Hepatocyte (in vitro differentiated cells): Measurements from ENCODE around the gene ABCF2. TPM values are rescaled to one million over a fixed set of nuclear protein-coding genes. Genes with fewer than 3 reads are reported as not detected.

ENCODE experiments used
- DNase-seq: peaks from one replicate; pipeline ENCODE4 v3.0.0-alpha.2; 2016; ENCODE audit warnings: low spot score
- H2AFZ ChIP-seq: fragments of 200-600 bp; sonication (generic); 2 replicates; pipeline ENCODE4 v1.6.0; 2016; ENCODE audit warnings: antibody characterized with exemption, mild to moderate bottlenecking
- H3K27ac ChIP-seq: fragments of 200-600 bp; sonication (generic); 2 replicates; pipeline ENCODE4 v1.5.1; 2016; ENCODE audit warnings: mild to moderate bottlenecking
- H3K27me3 ChIP-seq: fragments of 200-600 bp; sonication (generic); 2 replicates; pipeline ENCODE4 v1.6.1; 2016
- H3K36me3 ChIP-seq: fragments of 200-600 bp; sonication (generic); replicated peaks from 2 replicates; pipeline ENCODE4 v1.5.1; 2016; ENCODE audit warnings: low read depth; ENCODE audit not compliant: insufficient read depth
- H3K4me1 ChIP-seq: fragments of 200-600 bp; sonication (generic); 2 replicates; pipeline ENCODE4 v1.5.1; 2016; ENCODE audit warnings: mild to moderate bottlenecking, moderate library complexity; ENCODE audit not compliant: insufficient read depth
- H3K4me2 ChIP-seq: fragments of 200-600 bp; sonication (generic); 2 replicates; pipeline ENCODE4 v1.6.0; 2016
- H3K4me3 ChIP-seq: fragments of 200-600 bp; sonication (generic); 2 replicates; pipeline ENCODE4 v1.5.1; 2016; ENCODE audit warnings: mild to moderate bottlenecking
- H3K79me2 ChIP-seq: fragments of 200-600 bp; sonication (generic); 2 replicates; pipeline ENCODE4 v1.6.0; 2017; ENCODE audit warnings: mild to moderate bottlenecking
- H3K9me2 ChIP-seq: fragments of 200-600 bp; sonication (generic); replicated peaks from 2 replicates; pipeline ENCODE4 v1.6.0; 2017; ENCODE audit warnings: mild to moderate bottlenecking; ENCODE audit not compliant: insufficient read depth
- H3K9me3 ChIP-seq: fragments of 200-600 bp; sonication (generic); 2 replicates; pipeline ENCODE4 v1.5.1; 2016; ENCODE audit warnings: low read depth, mild to moderate bottlenecking
- H4K20me1 ChIP-seq: fragments of 200-600 bp; sonication (generic); 2 replicates; pipeline ENCODE4 v1.6.0; 2016; ENCODE audit warnings: mild to moderate bottlenecking; ENCODE audit not compliant: insufficient read depth, poor library complexity, severe bottlenecking
- CTCF ChIP-seq: fragments of 200-600 bp; sonication (generic); IDR thresholded peaks from 2 replicates; pipeline ENCODE4 v1.5.1; 2016; ENCODE audit warnings: antibody characterized with exemption, mild to moderate bottlenecking; ENCODE audit not compliant: poor library complexity
- EZH2 ChIP-seq: fragments of 200-600 bp; sonication (generic); IDR thresholded peaks from 2 replicates; pipeline ENCODE4 v1.6.1; 2016; ENCODE audit warnings: antibody characterized with exemption, mild to moderate bottlenecking, borderline replicate concordance
- EZH2phosphoT487 ChIP-seq: fragments of 200-600 bp; sonication (generic); IDR thresholded peaks from one replicate; pipeline ENCODE4 v1.6.1; 2018; ENCODE audit warnings: antibody characterized with exemption, mild to moderate bottlenecking, low read depth, moderate library complexity; ENCODE audit not compliant: unreplicated experiment, severe bottlenecking
- WGBS: methylation state at CpG from one replicate; pipeline ENCODE4 v1.1.6; 2016; ENCODE audit warnings: low lambda C conversion rate; ENCODE audit errors: missing lambda C conversion rate; 5-methylcytosine and 5-hydroxymethylcytosine counted together
- polyA plus RNA-seq: library from polyadenylated mRNA; unstranded; fragments of >200 nt; fragmentation: Nextera tagmentation; extraction: Ambion mirVana; gene quantifications from 2 replicates; pipeline ENCODE4 v1.2.1, GENCODE V29; 2016
- total RNA-seq: library from RNA; depleted of rRNA; stranded (reverse); fragments of >200 nt; gene quantifications from 2 replicates; pipeline ENCODE4 v1.2.3, GENCODE V29; 2014

ABCF2 gene
- total and polyA plus RNA-seq, 2 experiments from 2014 or later, result 25.6 to 35.3 TPM

- peaks cover 8% of the 10 kb centered on the region for H3K4me1 ChIP-seq
- DNase-seq, result no peak
- H3K9me2 ChIP-seq, result no peaks in the 10 kb centered on the region
- peaks cover 56% of the 10 kb centered on the region for H3K79me2 ChIP-seq
- no peaks in the 10 kb centered on the region for H3K27me3 ChIP-seq
- H2AFZ ChIP-seq, result no peak overlapping the region
- no peak overlapping the region for H3K4me2 ChIP-seq
- no peaks in the 10 kb centered on the region for H3K36me3 ChIP-seq
- H3K4me3 ChIP-seq, result no peak overlapping the region
- no peak overlapping the region for H3K27ac ChIP-seq
- H4K20me1 ChIP-seq, result peaks cover 34% of the 10 kb centered on the region
- TF ChIP-seq CTCF, result no peak
- no peak for TF ChIP-seq EZH2phosphoT487
- no peak for TF ChIP-seq EZH2
- no peaks in the 10 kb centered on the region for H3K9me3 ChIP-seq
- WGBS, result 93% methylated on average over 13 of the region's 13 CpGs
Measured at GRCh38 chr7:151236406-151236805, 9.4 kb upstream of the ABCF2 start.

GRCh38 chr7:151235091-151235787 lies 8.2 kb upstream of the ABCF2 start:
- peaks cover 34% of the 10 kb centered on the region for H4K20me1 ChIP-seq
- no peaks in the 10 kb centered on the region for H3K36me3 ChIP-seq
- WGBS, result 94% methylated on average over 28 of the region's 28 CpGs
- peaks cover 56% of the 10 kb centered on the region for H3K79me2 ChIP-seq
- TF ChIP-seq EZH2 (no peak), CTCF (no peak), EZH2phosphoT487 (no peak)
- no peaks in the 10 kb centered on the region for H3K27me3 ChIP-seq
- H3K4me2 ChIP-seq, result no peak overlapping the region
- H3K4me3 ChIP-seq, result no peak overlapping the region
- no peak for DNase-seq
- H3K9me3 ChIP-seq, result no peaks in the 10 kb centered on the region
- no peak overlapping the region for H2AFZ ChIP-seq
- peaks cover 8% of the 10 kb centered on the region for H3K4me1 ChIP-seq
- no peaks in the 10 kb centered on the region for H3K9me2 ChIP-seq
- H3K27ac ChIP-seq, result no peak overlapping the region

GRCh38 chr7:151233804-151234203 lies 6.8 kb upstream of the ABCF2 start:
- no peak overlapping the region for H3K27ac ChIP-seq

More at GRCh38 chr7:151233804-151234203, 6.8 kb upstream of the ABCF2 start:
- Histone ChIP-seq H3K4me1 (peaks cover 8% of the 10 kb centered on the region), H3K9me3 (no peaks in the 10 kb centered on the region), H3K9me2 (no peaks in the 10 kb centered on the region), H3K4me2 (peak overlapping the region; percentile 90), H3K79me2 (peaks cover 53% of the 10 kb centered on the region), H3K27me3 (no peaks in the 10 kb centered on the region), H4K20me1 (peaks cover 31% of the 10 kb centered on the region), H3K4me3 (no peak overlapping the region), H3K36me3 (no peaks in the 10 kb centered on the region), H2AFZ (no peak overlapping the region)
- DNase-seq, result no peak
- TF ChIP-seq CTCF (no peak), EZH2 (no peak), EZH2phosphoT487 (no peak)
- WGBS, result 93% methylated on average over 9 of the region's 9 CpGs
